ENCODE results near the gene SPRED2. TPM values are rescaled to one million over a fixed set of nuclear protein-coding genes. Genes with fewer than 3 reads are reported as not detected.
"Not testable (repeated sequence)": the region's sequence is repeated elsewhere in the genome, so short reads cannot be mapped to it uniquely, and the experiment has no call there.

The SPRED2 gene
- total and polyA plus RNA-seq, 2 of the 8 experiments (the other 6 are each of a cell fraction or from before 2014, with no cell fraction given), result 15.3 to 22.5 TPM

DNA sequence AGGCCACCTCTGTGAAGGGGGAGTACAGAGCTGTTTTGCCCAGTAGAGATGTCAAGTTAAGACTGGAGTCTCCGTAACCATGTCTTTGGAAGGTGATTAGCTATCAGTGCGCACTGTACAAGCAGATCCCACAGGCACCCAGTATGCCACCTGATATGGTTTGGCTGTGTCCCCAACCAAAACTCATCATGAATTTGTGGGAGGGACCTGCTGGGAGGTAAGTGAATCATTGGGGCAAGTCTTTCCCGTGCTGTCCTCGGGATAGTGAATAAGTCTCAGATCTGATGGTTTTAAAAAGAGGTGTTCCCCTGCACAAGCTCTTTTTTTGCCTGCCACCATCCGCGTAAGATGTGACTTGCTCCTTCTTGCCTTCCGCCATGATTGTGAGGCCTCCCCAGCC, 114.6 kb downstream of the SPRED2 start (continued):
- TF ChIP-seq, protein P1, sequence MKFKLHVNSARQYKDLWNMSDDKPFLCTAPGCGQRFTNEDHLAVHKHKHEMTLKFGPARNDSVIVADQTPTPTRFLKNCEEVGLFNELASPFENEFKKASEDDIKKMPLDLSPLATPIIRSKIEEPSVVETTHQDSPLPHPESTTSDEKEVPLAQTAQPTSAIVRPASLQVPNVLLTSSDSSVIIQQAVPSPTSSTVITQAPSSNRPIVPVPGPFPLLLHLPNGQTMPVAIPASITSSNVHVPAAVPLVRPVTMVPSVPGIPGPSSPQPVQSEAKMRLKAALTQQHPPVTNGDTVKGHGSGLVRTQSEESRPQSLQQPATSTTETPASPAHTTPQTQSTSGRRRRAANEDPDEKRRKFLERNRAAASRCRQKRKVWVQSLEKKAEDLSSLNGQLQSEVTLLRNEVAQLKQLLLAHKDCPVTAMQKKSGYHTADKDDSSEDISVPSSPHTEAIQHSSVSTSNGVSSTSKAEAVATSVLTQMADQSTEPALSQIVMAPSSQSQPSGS (IDR thresholded peaks at IDR 0.05; ENCODE audit: low read length), result no peak
- TF ChIP-seq SP1 (IDR thresholded peaks at IDR 0.05; ENCODE audit: low read depth, low read length), result no peak
- TF ChIP-seq HDAC2 (IDR thresholded peaks at IDR 0.05; ENCODE audit: borderline replicate concordance in 1 of 2, low read depth in 2 of 2, low read length in 2 of 2), result no peak

DNA sequence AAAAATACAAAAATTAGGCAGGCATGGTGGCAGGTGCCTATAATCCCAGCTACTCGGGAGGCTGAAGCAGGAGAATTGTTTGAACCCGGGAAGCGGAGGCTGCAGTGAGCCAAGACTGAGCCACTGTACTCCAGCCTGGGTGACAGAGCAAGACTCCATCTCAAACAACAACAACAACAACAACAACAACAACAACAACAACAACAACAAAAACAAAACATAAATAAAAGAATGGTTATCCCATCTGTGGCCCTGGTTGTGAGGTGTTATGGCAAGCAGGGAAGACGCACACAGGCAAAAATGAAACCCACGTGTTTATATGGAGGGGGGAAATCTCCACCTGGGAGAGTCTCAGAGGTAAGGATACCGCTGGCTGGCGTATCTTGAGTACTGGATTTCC, 115.0 kb downstream of the SPRED2 start:
- H3K36me3 ChIP-seq (ENCODE audit: control insufficient read depth in 2 of 4, insufficient read depth in 4 of 4, low read length in 3 of 4); H2BK12ac ChIP-seq (ENCODE audit: low read depth, low read length); DNase-seq (ENCODE audit: low read depth in 1 of 2, low spot score in 2 of 2); H4K20me1 ChIP-seq (replicated peaks in 1 of 2; ENCODE audit: control insufficient read depth in 1 of 2, insufficient read depth in 2 of 2, low read length in 2 of 2); H2BK20ac ChIP-seq (ENCODE audit: low read length); H4K5ac ChIP-seq (ENCODE audit: insufficient read length, low read depth, low read length); H2AK5ac ChIP-seq (ENCODE audit: low read depth, low read length); FAIRE-seq; H3K27ac ChIP-seq (ENCODE audit: low read depth, low read length); H4K8ac ChIP-seq (ENCODE audit: extremely low read depth, insufficient read depth, low read length); H2BK5ac ChIP-seq (ENCODE audit: low read depth, low read length); H3K56ac ChIP-seq (replicated peaks; ENCODE audit: insufficient read length, low read depth, low read length); H2BK120ac ChIP-seq (replicated peaks; ENCODE audit: low read depth, low read length); H3K9me3 ChIP-seq (ENCODE audit: insufficient read depth in 2 of 2, low read depth in 1 of 2, low read length in 1 of 2); H2BK15ac ChIP-seq (ENCODE audit: low read length); H3K9ac ChIP-seq (replicated peaks in 1 of 4; ENCODE audit: extremely low read depth in 1 of 4, low read depth in 3 of 4, low read length in 3 of 4); H3K79me2 ChIP-seq (ENCODE audit: control insufficient read depth in 1 of 2, insufficient read depth in 2 of 2, low read length in 2 of 2); H3K18ac ChIP-seq (ENCODE audit: extremely low read depth, low read length); H3K27me3 ChIP-seq (replicated peaks in 1 of 4; ENCODE audit: control insufficient read depth in 3 of 4, extremely low read depth in 1 of 4, insufficient read depth in 3 of 4, low read length in 3 of 4); H3K4me1 ChIP-seq (replicated peaks in 1 of 4; ENCODE audit: control insufficient read depth in 3 of 4, insufficient read depth in 4 of 4, low read length in 3 of 4); H3K14ac ChIP-seq (ENCODE audit: insufficient read length); H3K4me2 ChIP-seq (ENCODE audit: insufficient read depth in 1 of 2, low read depth in 2 of 2, low read length in 2 of 2); H3K79me1 ChIP-seq (ENCODE audit: low read depth, low read length); H3K4me3 ChIP-seq (ENCODE audit: extremely low read depth in 1 of 4, insufficient read depth in 2 of 4, low read depth in 3 of 4, low read length in 4 of 4); H2AFZ ChIP-seq (ENCODE audit: low read length); H3K4ac ChIP-seq (replicated peaks; ENCODE audit: insufficient read length, low read depth, low read length); H3K23me2 ChIP-seq (ENCODE audit: low read depth, low read length); H4K91ac ChIP-seq (replicated peaks; ENCODE audit: insufficient read length, low read length); H3K23ac ChIP-seq (ENCODE audit: insufficient read length); POLR2A ChIA-PET (ENCODE audit: partially characterized antibody): not testable (repeated sequence)
- CTCF ChIA-PET (ENCODE audit: partially characterized antibody), result interaction anchor here (1.0 to 1.3 kb wide), 2 partner anchors 20 to 54 kb away, joined by 3 to 5 read pairs; no protein-coding TSS in a partner anchor
- WGBS, 2 experiments (ENCODE audit: extremely low coverage in 1 of 2, insufficient coverage in 1 of 2, insufficient read length in 1 of 2, insufficient replicate concordance in 2 of 2, low coverage in 1 of 2, low lambda C conversion rate in 2 of 2, missing lambda C conversion rate in 1 of 2), result 88% methylated on average over 7 of the region's 7 CpGs; no CpG with 5 or more reads in 1 of the 2 experiments

Measured in H1 (cell line).